ENCODE measurements around the gene PSTPIP1. TPM values are rescaled to one million over a fixed set of nuclear protein-coding genes. Genes with fewer than 3 reads are reported as not detected.

PSTPIP1 gene
- total RNA-seq, 1 donor = 55.7 TPM

DNA sequence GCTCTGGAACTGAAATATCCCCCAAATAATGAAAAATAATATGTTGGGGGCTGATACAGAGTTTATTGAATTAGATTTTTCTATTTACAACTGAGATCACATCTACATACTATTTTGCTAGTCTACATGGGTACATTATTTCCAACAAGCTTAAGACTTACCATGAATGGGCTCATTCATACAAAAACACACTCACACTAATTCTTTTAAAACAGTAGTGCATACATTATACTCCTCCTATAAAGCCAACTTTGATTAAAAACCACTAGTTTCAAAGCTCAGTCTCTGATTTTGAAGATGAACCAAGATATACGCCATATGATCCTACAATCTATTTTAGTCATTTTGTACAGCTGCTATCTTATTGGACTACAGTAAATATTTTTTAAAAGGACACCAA, 51.1 kb downstream of the PSTPIP1 start:
- Histone ChIP-seq H3K4me1 (ENCODE audit: insufficient read depth, low read length) (no peaks in the 10 kb centered on the region), H3K27me3 (ENCODE audit: insufficient read depth, low read length) (no peaks in the 10 kb centered on the region), H3K4me3 (ENCODE audit: low read length) (no peak overlapping the region), H3K9me3 (ENCODE audit: low read depth, low read length) (no peaks in the 10 kb centered on the region)

DNA sequence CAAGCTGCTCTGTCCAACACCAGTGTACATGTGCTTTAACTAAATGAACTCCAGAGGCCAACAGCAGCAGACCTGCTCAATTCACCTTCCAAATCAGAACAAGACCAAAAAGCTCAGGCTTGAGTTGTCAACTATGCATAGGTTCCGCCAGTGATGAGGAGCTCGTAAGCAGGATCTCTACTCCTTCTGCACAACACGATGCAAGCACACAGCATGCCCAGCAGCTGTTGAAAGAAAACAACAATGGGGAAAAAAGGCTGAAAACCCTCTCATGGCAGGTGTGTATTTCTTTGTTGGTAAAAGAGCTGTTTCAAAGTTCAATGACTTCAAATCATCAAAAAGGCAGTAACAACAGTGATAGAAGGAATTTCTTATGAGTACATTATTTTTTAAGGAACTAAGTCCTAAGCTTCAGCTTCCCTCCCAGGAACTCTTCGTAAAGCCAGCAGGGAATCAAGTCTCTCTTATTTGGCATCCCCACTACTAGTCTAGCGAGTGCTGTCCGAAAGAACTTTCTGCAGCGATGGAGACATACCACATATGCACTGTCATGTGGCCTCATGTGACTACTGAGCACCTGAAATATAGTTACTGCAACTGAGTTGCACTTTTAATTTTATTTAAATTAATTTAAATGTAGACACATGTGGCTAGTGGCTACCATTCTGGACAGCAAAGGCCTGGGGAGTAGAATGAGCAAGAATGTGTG, 51.9 kb downstream of the PSTPIP1 start:
- no peaks in the 10 kb centered on the region for H3K4me1 ChIP-seq (ENCODE audit: insufficient read depth, low read length)
- H3K4me3 ChIP-seq (ENCODE audit: low read length) = no peak overlapping the region
- no peaks in the 10 kb centered on the region for H3K27me3 ChIP-seq (ENCODE audit: insufficient read depth, low read length)
- no peaks in the 10 kb centered on the region for H3K9me3 ChIP-seq (ENCODE audit: low read depth, low read length)

DNA sequence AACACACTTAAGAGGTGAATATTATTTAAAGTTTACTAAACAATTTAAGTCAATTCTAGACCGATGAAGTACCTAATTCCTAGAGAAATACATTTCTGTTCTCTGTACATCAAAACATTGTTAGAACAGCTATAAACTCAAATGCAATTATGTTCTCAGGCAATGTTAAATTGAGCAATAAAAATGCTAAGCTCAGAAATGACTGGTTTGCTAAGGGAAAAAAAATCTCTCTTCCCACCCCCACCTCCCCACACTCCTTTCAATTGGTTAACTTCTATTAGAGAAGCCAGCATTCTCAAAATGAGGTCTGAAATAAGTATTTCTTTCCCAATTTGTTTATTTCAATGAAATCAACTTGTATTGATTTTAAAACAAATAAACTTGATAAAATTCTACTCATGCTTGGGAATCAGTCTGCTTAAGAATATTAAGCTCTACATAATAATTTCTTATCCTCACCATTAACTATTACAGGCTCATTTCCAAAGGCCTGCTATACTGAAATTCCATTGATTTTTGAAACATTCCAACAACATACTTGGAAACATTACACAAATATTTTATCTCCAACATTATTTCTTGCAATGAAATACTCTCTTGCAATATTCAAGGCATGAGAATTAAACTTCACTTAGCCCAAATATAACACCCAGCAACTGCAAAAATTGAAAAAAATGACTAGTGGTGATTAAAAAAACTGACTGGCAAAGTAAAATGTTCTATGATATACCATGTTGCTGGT, 53.4 kb downstream of the PSTPIP1 start:
- Histone ChIP-seq H3K4me1 (ENCODE audit: insufficient read depth, low read length) (no peaks in the 10 kb centered on the region), H3K4me3 (ENCODE audit: low read length) (no peak overlapping the region)

DNA sequence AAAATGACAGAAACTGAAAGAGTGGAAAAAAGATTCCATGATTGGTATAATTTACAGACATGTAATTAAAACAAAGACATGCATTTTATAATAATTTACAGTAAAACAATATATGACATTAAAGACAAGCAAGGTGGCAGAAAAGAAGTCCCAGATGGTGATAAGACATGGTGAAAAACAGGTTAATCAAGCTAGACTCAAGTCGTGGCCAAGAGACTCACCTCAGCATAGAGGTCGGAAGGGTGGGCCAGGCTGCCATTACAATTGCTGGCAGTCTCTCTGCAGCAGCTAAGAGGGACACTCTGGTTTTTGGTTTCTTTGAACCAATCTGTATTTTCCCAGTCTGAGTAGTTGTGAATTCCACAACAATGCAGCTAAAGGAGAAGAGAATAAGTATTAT, 57.6 kb downstream of the PSTPIP1 start:
- H3K9me3 ChIP-seq (ENCODE audit: low read depth, low read length) = no peaks in the 10 kb centered on the region
- H3K4me3 ChIP-seq (ENCODE audit: low read length) = no peak overlapping the region
- no peaks in the 10 kb centered on the region for H3K27me3 ChIP-seq (ENCODE audit: insufficient read depth, low read length)
- no peaks in the 10 kb centered on the region for H3K4me1 ChIP-seq (ENCODE audit: insufficient read depth, low read length)

More for the DNA sequence above, 53.4 kb downstream of the PSTPIP1 start:
- Histone ChIP-seq H3K9me3 (ENCODE audit: low read depth, low read length) (no peaks in the 10 kb centered on the region), H3K27me3 (ENCODE audit: insufficient read depth, low read length) (no peaks in the 10 kb centered on the region)

- Histone ChIP-seq H3K27me3 (ENCODE audit: insufficient read depth, low read length) (no peaks in the 10 kb centered on the region), H3K4me1 (ENCODE audit: insufficient read depth, low read length) (no peaks in the 10 kb centered on the region), H3K4me3 (ENCODE audit: low read length) (no peak overlapping the region), H3K9me3 (ENCODE audit: low read depth, low read length) (no peaks in the 10 kb centered on the region)
Measured at GRCh38 chr15:77053709-77054108, 58.8 kb downstream of the PSTPIP1 start.

DNA sequence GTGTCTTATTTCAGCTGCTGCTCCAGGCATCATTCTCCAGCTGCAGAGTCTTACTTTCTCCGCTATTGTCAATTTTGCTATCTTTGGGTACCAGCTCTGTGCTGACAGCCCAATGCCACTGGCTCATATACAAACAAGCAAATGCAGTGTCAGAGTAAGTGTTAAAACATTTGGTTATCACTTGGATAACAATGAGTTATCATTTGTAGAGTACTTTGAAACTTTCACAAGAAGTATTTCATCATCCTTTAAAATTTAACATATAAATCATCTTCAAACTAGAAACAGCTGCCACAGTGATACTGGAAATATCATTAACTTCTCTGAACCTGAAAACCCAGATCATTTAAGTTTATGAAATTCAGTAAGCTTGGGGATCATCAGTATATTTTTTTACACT, 62.1 kb downstream of the PSTPIP1 start:
- H3K27me3 ChIP-seq (ENCODE audit: insufficient read depth, low read length) = no peaks in the 10 kb centered on the region
- H3K9me3 ChIP-seq (ENCODE audit: low read depth, low read length) = no peaks in the 10 kb centered on the region
- peaks cover 7% of the 10 kb centered on the region for H3K4me1 ChIP-seq (ENCODE audit: insufficient read depth, low read length)
- H3K4me3 ChIP-seq (ENCODE audit: low read length) = no peak overlapping the region

DNA sequence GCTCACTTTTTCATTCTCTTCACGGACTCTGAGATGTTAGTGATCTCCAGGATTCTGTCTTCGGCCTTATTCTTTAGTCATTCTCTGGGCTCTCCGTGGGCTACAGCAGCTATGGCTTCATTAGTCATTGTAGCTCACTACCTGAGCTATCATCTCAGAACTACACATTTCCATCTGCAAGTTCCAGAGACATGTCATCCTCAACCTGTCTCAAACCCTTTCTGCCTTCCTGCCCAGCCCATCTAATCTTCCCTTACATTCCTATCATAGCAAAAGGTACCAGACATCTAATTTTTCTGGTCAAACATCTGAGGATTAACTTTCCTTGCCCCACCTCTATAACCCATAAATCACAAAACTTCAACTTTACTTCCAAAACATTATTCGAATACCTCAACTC, 62.8 kb downstream of the PSTPIP1 start:
- Histone ChIP-seq H3K27me3 (ENCODE audit: insufficient read depth, low read length) (no peaks in the 10 kb centered on the region), H3K4me3 (ENCODE audit: low read length) (no peak overlapping the region), H3K4me1 (ENCODE audit: insufficient read depth, low read length) (peaks cover 7% of the 10 kb centered on the region), H3K9me3 (ENCODE audit: low read depth, low read length) (no peaks in the 10 kb centered on the region)

DNA sequence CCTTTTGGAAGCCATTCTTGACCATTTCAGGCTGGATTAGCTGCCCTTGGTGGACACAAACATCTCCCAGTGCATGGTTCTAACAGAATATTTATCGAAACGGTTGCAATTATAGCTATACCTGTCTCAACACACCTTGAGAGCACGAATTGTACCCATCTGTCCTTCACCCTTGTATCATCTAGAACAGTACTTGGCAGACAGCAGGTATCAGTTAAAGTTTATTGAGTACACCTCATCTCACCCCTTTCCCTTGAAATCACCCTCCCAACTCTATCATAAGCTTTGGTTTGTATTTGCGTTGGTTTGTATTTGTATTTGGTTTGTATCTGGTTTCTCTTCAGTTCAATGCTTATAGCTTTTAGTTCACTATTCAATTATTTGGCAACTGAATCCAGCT, 63.5 kb downstream of the PSTPIP1 start:
- H3K4me3 ChIP-seq (ENCODE audit: low read length) = no peak overlapping the region
- no peaks in the 10 kb centered on the region for H3K9me3 ChIP-seq (ENCODE audit: low read depth, low read length)
- peaks cover 7% of the 10 kb centered on the region for H3K4me1 ChIP-seq (ENCODE audit: insufficient read depth, low read length)
- H3K27me3 ChIP-seq (ENCODE audit: insufficient read depth, low read length) = no peaks in the 10 kb centered on the region

DNA sequence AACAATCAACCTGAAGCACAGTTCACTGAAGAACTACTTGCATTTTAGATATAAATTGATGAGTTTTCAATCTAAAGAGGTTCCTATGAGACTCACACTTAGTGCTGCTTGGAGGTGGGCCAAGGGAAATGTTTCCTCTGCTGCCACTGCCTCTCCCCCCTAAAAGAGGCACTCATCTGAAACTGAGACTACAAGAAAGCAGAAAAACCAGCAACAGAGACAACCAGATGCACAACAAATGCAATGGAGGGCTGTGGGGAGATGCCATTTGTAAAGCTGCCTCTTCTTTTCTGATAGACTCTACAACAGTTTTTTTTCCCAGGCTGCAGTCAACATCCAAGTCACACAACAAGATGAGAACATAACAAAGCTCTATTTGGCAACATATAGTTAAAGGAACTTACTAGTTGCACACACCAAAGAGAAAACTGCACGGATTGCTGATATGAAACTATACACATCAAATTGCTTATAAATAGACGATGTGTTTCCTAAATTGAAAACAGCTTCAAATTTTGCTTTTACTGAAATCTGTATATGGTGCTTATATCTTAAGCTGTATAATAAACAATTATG, 64.9 kb downstream of the PSTPIP1 start:
- Histone ChIP-seq H3K4me1 (ENCODE audit: insufficient read depth, low read length) (peaks cover 7% of the 10 kb centered on the region), H3K9me3 (ENCODE audit: low read depth, low read length) (no peaks in the 10 kb centered on the region), H3K27me3 (ENCODE audit: insufficient read depth, low read length) (no peaks in the 10 kb centered on the region), H3K4me3 (ENCODE audit: low read length) (no peak overlapping the region)

GRCh38 chr15:77060546-77060945, 65.6 kb downstream of the PSTPIP1 start:
- H3K27me3 ChIP-seq (ENCODE audit: insufficient read depth, low read length) = no peaks in the 10 kb centered on the region
- H3K4me3 ChIP-seq (ENCODE audit: low read length) = no peak overlapping the region
- H3K9me3 ChIP-seq (ENCODE audit: low read depth, low read length) = no peaks in the 10 kb centered on the region
- peaks cover 7% of the 10 kb centered on the region for H3K4me1 ChIP-seq (ENCODE audit: insufficient read depth, low read length)

DNA sequence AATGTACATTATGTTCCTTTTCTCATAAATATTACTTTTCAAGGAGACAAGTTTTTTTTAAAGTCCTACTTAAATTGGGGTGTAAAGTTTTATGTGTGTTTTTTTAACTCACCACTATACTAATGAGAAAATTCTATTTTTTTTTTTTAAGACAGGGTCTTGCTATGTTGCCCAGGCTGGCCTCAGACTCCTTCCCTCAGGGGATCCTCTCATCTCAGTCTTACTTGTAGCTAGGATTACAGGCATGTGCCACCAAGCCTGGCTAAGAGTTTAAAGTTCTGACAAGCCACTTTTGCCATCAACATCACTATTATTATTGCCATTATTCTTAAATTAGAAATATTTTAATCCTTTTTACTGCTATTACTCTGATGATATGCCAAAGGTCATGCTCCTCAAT, 68.3 kb downstream of the PSTPIP1 start:
- Histone ChIP-seq H3K4me1 (ENCODE audit: insufficient read depth, low read length) (peaks cover 24% of the 10 kb centered on the region), H3K4me3 (ENCODE audit: low read length) (no peak overlapping the region), H3K9me3 (ENCODE audit: low read depth, low read length) (no peaks in the 10 kb centered on the region), H3K27me3 (ENCODE audit: insufficient read depth, low read length) (no peaks in the 10 kb centered on the region)

DNA sequence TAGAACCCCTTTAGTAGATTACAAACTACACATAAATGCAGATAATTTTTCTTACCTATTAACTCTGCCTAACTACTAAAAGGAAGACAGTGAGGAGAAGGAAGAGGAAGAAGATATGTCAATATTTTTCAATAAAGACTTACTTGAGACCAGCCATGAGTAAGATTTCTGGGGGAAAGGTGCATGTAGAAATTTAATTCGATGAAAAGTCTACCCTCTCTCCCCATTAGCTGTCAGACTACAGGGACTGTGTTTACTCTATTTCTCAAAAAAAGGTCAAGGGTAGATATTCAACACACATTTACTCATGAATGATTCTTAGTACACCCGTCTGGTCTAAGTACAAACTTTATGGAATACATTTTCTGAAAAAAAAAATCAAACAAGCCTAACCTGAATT, 69.1 kb downstream of the PSTPIP1 start:
- H3K4me1 ChIP-seq (ENCODE audit: insufficient read depth, low read length) = peaks cover 30% of the 10 kb centered on the region
- H3K27me3 ChIP-seq (ENCODE audit: insufficient read depth, low read length) = no peaks in the 10 kb centered on the region
- no peaks in the 10 kb centered on the region for H3K9me3 ChIP-seq (ENCODE audit: low read depth, low read length)
- H3K4me3 ChIP-seq (ENCODE audit: low read length) = no peak overlapping the region

DNA sequence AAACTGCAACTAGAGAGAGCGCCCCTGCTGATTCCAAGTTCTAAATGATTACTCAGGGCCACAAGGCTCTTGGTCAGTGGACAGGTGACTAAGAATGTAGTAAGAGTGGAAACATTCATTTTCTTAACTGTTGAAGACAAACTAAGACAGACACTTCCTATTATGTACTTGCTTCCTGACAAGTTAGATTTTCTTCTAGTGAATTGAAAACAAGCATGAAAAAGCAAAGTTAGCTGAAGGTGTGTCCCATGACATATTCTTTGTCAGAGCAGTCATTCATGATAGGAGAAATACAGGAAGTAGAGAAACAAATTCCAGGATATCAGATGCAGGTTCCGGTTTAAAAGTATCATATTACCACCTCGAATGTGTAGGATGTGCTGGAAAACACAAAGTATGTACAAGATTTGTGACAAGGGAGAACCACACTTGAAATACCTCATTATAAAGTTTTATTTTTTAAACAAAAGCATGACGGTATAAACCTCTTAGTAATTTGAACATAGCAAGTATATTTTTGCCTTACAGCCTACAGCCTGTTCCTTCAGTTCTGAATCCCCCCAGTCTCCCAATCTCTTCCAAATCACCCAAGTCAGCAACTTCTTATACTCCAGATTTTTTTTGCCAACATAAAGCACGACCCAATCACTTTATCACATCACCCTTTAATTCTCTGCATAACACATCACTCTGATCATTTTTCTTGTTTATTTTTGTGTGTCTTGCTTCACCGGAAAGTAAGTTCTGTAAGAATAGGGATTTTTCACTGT, 69.8 kb downstream of the PSTPIP1 start:
- Histone ChIP-seq H3K27me3 (ENCODE audit: insufficient read depth, low read length) (no peaks in the 10 kb centered on the region), H3K4me1 (ENCODE audit: insufficient read depth, low read length) (peaks cover 33% of the 10 kb centered on the region)

GRCh38 chr15:77066971-77067690, 72.2 kb downstream of the PSTPIP1 start:
- no peak overlapping the region for H3K4me3 ChIP-seq (ENCODE audit: low read length)
- H3K27me3 ChIP-seq (ENCODE audit: insufficient read depth, low read length) = no peaks in the 10 kb centered on the region
- peaks cover 39% of the 10 kb centered on the region for H3K4me1 ChIP-seq (ENCODE audit: insufficient read depth, low read length)
- H3K9me3 ChIP-seq (ENCODE audit: low read depth, low read length) = no peaks in the 10 kb centered on the region

More for the DNA sequence above, 69.8 kb downstream of the PSTPIP1 start:
- Histone ChIP-seq H3K4me3 (ENCODE audit: low read length) (no peak overlapping the region), H3K9me3 (ENCODE audit: low read depth, low read length) (no peaks in the 10 kb centered on the region)

Data from mononuclear cell (primary cell).